ENCODE results near the gene MACROD2. TPM values are rescaled to one million over a fixed set of nuclear protein-coding genes. Genes with fewer than 3 reads are reported as not detected.
"Not testable (repeated sequence)": the region's sequence is repeated elsewhere in the genome, so short reads cannot be mapped to it uniquely, and the experiment has no call there.

Gene MACROD2
- total RNA-seq, 1 donor from 2014 or later, result not detected

GRCh38 chr20:15109494-15109893, 1114.2 kb downstream of the MACROD2 start:
- DNase-seq (ENCODE audit: low spot score), result no peak
- Mint-ChIP-seq H3K9me3 (peaks cover 29% of the 10 kb centered on the region), H3K36me3 (ENCODE audit: low read depth) (no peaks in the 10 kb centered on the region), H3K4me1 (ENCODE audit: low read depth) (no peaks in the 10 kb centered on the region), H3K27ac (no peak overlapping the region), H3K27me3 (ENCODE audit: low read depth) (no peaks in the 10 kb centered on the region), H3K4me3 (ENCODE audit: low read depth) (no peak overlapping the region)
- intact Hi-C loops (cut with micrococcal nuclease), result no loop called here

- no peaks in the 10 kb centered on the region for H3K27me3 Mint-ChIP-seq (ENCODE audit: low read depth)
- H3K27ac Mint-ChIP-seq, result no peak overlapping the region
- intact Hi-C loops (cut with micrococcal nuclease), result no loop called here
- H3K4me1 Mint-ChIP-seq (ENCODE audit: low read depth), result no peaks in the 10 kb centered on the region
- no peaks in the 10 kb centered on the region for H3K36me3 Mint-ChIP-seq (ENCODE audit: low read depth)
- H3K4me3 Mint-ChIP-seq (ENCODE audit: low read depth), result no peak overlapping the region
- peaks cover 29% of the 10 kb centered on the region for H3K9me3 Mint-ChIP-seq
- DNase-seq (ENCODE audit: low spot score), result no peak
Measured at GRCh38 chr20:15111654-15112053, 1116.3 kb downstream of the MACROD2 start.

GRCh38 chr20:15113144-15113773, 1117.9 kb downstream of the MACROD2 start:
- Mint-ChIP-seq H3K4me3 (ENCODE audit: low read depth) (no peak overlapping the region), H3K36me3 (ENCODE audit: low read depth) (no peaks in the 10 kb centered on the region), H3K27me3 (ENCODE audit: low read depth) (no peaks in the 10 kb centered on the region), H3K4me1 (ENCODE audit: low read depth) (no peaks in the 10 kb centered on the region), H3K27ac (no peak overlapping the region), H3K9me3 (peaks cover 29% of the 10 kb centered on the region)
- no peak for DNase-seq (ENCODE audit: low spot score)
- intact Hi-C loops (cut with micrococcal nuclease), result no loop called here

GRCh38 chr20:15119852-15120487, 1124.7 kb downstream of the MACROD2 start:
- Mint-ChIP-seq H3K9me3 (peaks cover 26% of the 10 kb centered on the region), H3K27me3 (ENCODE audit: low read depth) (no peaks in the 10 kb centered on the region)

GRCh38 chr20:15122613-15123012, 1127.3 kb downstream of the MACROD2 start:
- Mint-ChIP-seq H3K4me3 (ENCODE audit: low read depth) (no peak overlapping the region), H3K36me3 (ENCODE audit: low read depth) (no peaks in the 10 kb centered on the region), H3K27me3 (ENCODE audit: low read depth) (no peaks in the 10 kb centered on the region), H3K9me3 (peaks cover 23% of the 10 kb centered on the region), H3K27ac (no peak overlapping the region), H3K4me1 (ENCODE audit: low read depth) (no peaks in the 10 kb centered on the region)
- no peak for DNase-seq (ENCODE audit: low spot score)
- intact Hi-C loops (cut with micrococcal nuclease), result no loop called here

More at GRCh38 chr20:15119852-15120487, 1124.7 kb downstream of the MACROD2 start:
- intact Hi-C loops (cut with micrococcal nuclease), result no loop called here
- Mint-ChIP-seq H3K4me3 (ENCODE audit: low read depth) (no peak overlapping the region), H3K4me1 (ENCODE audit: low read depth) (no peaks in the 10 kb centered on the region), H3K27ac (no peak overlapping the region), H3K36me3 (ENCODE audit: low read depth) (no peaks in the 10 kb centered on the region)
- no peak for DNase-seq (ENCODE audit: low spot score)

GRCh38 chr20:15131176-15131575, 1135.9 kb downstream of the MACROD2 start:
- H3K27ac Mint-ChIP-seq, result no peak overlapping the region
- no peaks in the 10 kb centered on the region for H3K36me3 Mint-ChIP-seq (ENCODE audit: low read depth)
- H3K9me3 Mint-ChIP-seq, result peaks cover 24% of the 10 kb centered on the region
- H3K4me1 Mint-ChIP-seq (ENCODE audit: low read depth), result no peaks in the 10 kb centered on the region
- intact Hi-C loops (cut with micrococcal nuclease), result no loop called here
- no peak overlapping the region for H3K4me3 Mint-ChIP-seq (ENCODE audit: low read depth)
- no peak for DNase-seq (ENCODE audit: low spot score)
- H3K27me3 Mint-ChIP-seq (ENCODE audit: low read depth), result no peaks in the 10 kb centered on the region

- Mint-ChIP-seq H3K4me3 (ENCODE audit: low read depth) (no peak overlapping the region), H3K27ac (no peak overlapping the region), H3K36me3 (ENCODE audit: low read depth) (no peaks in the 10 kb centered on the region), H3K4me1 (ENCODE audit: low read depth) (no peaks in the 10 kb centered on the region), H3K9me3 (peaks cover 29% of the 10 kb centered on the region), H3K27me3 (ENCODE audit: low read depth) (no peaks in the 10 kb centered on the region)
- DNase-seq (ENCODE audit: low spot score), result no peak
- intact Hi-C loops (cut with micrococcal nuclease), result no loop called here
Measured at GRCh38 chr20:15138548-15139126, 1143.3 kb downstream of the MACROD2 start.

- no peaks in the 10 kb centered on the region for H3K36me3 Mint-ChIP-seq (ENCODE audit: low read depth)
- no peaks in the 10 kb centered on the region for H3K27me3 Mint-ChIP-seq (ENCODE audit: low read depth)
- peaks cover 29% of the 10 kb centered on the region for H3K9me3 Mint-ChIP-seq
- no peaks in the 10 kb centered on the region for H3K4me1 Mint-ChIP-seq (ENCODE audit: low read depth)
- intact Hi-C loops (cut with micrococcal nuclease), result no loop called here
- H3K4me3 Mint-ChIP-seq (ENCODE audit: low read depth), result no peak overlapping the region
- no peak for DNase-seq (ENCODE audit: low spot score)
- no peak overlapping the region for H3K27ac Mint-ChIP-seq
Measured at GRCh38 chr20:15139522-15139921, 1144.2 kb downstream of the MACROD2 start.

- H3K4me1 Mint-ChIP-seq (ENCODE audit: low read depth), result no peaks in the 10 kb centered on the region
- intact Hi-C loops (cut with micrococcal nuclease), result no loop called here
- no peak for DNase-seq (ENCODE audit: low spot score)
- no peaks in the 10 kb centered on the region for H3K36me3 Mint-ChIP-seq (ENCODE audit: low read depth)
- H3K4me3 Mint-ChIP-seq (ENCODE audit: low read depth), result no peak overlapping the region
- no peaks in the 10 kb centered on the region for H3K27me3 Mint-ChIP-seq (ENCODE audit: low read depth)
- H3K9me3 Mint-ChIP-seq, result peaks cover 29% of the 10 kb centered on the region
- H3K27ac Mint-ChIP-seq, result no peak overlapping the region
Measured at GRCh38 chr20:15140286-15140685, 1145.0 kb downstream of the MACROD2 start.

- H3K4me1 Mint-ChIP-seq (ENCODE audit: low read depth); DNase-seq (ENCODE audit: low spot score); intact Hi-C loops (cut with micrococcal nuclease); H3K27me3 Mint-ChIP-seq (ENCODE audit: low read depth); H3K27ac Mint-ChIP-seq; H3K4me3 Mint-ChIP-seq (ENCODE audit: low read depth); H3K36me3 Mint-ChIP-seq (ENCODE audit: low read depth): not testable (repeated sequence)
- H3K9me3 Mint-ChIP-seq, result peaks cover 29% of the 10 kb centered on the region
Measured at GRCh38 chr20:15140940-15141339, 1145.6 kb downstream of the MACROD2 start.

GRCh38 chr20:15141861-15142260, 1146.5 kb downstream of the MACROD2 start:
- Mint-ChIP-seq H3K27me3 (ENCODE audit: low read depth) (no peaks in the 10 kb centered on the region), H3K4me3 (ENCODE audit: low read depth) (no peak overlapping the region), H3K9me3 (peaks cover 29% of the 10 kb centered on the region), H3K27ac (no peak overlapping the region), H3K4me1 (ENCODE audit: low read depth) (no peaks in the 10 kb centered on the region), H3K36me3 (ENCODE audit: low read depth) (no peaks in the 10 kb centered on the region)
- intact Hi-C loops (cut with micrococcal nuclease), result no loop called here
- no peak for DNase-seq (ENCODE audit: low spot score)

GRCh38 chr20:15143478-15143877, 1148.2 kb downstream of the MACROD2 start:
- H3K36me3 Mint-ChIP-seq (ENCODE audit: low read depth), result no peaks in the 10 kb centered on the region
- intact Hi-C loops (cut with micrococcal nuclease), result no loop called here
- H3K4me3 Mint-ChIP-seq (ENCODE audit: low read depth), result no peak overlapping the region
- DNase-seq (ENCODE audit: low spot score), result no peak
- peaks cover 31% of the 10 kb centered on the region for H3K9me3 Mint-ChIP-seq
- H3K27ac Mint-ChIP-seq, result no peak overlapping the region
- no peaks in the 10 kb centered on the region for H3K4me1 Mint-ChIP-seq (ENCODE audit: low read depth)
- no peaks in the 10 kb centered on the region for H3K27me3 Mint-ChIP-seq (ENCODE audit: low read depth)

- H3K9me3 Mint-ChIP-seq, result peaks cover 24% of the 10 kb centered on the region
- H3K4me3 Mint-ChIP-seq (ENCODE audit: low read depth), result no peak overlapping the region
- intact Hi-C loops (cut with micrococcal nuclease), result no loop called here
- no peak for DNase-seq (ENCODE audit: low spot score)
- no peaks in the 10 kb centered on the region for H3K4me1 Mint-ChIP-seq (ENCODE audit: low read depth)
- H3K27me3 Mint-ChIP-seq (ENCODE audit: low read depth), result no peaks in the 10 kb centered on the region
- no peaks in the 10 kb centered on the region for H3K36me3 Mint-ChIP-seq (ENCODE audit: low read depth)
- H3K27ac Mint-ChIP-seq, result no peak overlapping the region
Measured at GRCh38 chr20:15144916-15145315, 1149.6 kb downstream of the MACROD2 start.

Measured in activated T-helper 2 cell treated with anti-CD3 and anti-CD28 coated beads, Interferon-gamma antibody, Interleukin-2, Interleukin-4, amounts not matched to agents 10 μg/mL and 5 μg/mL and 100 μg/mL, durations not matched to agents 14 hours and 24 hours and 36 hours (primary cell).